Vagina (tissue), 2 donors: ENCODE results near the gene LKAAEAR1.

Source experiments
- CTCF ChIP-seq, 3 experiments: fragments of 450-650 bp in 2 of 3; fragments of 200-600 bp in 1 of 3; sonication (generic) in 1 of 3; IDR thresholded peaks; one replicate each; pipeline ENCODE4 v1.5.1; 2017 to 2019; ENCODE audit warnings: antibody characterized with exemption in 3 of 3, mild to moderate bottlenecking in 2 of 3, moderate library complexity in 2 of 3
- POLR2AphosphoS5 ChIP-seq, 2 donors: sonication (generic); formaldehyde crosslinking; IDR thresholded peaks; one replicate each; pipeline ENCODE4 v1.9.0; 2017; ENCODE audit warnings: antibody characterized with exemption in 2 of 2, mild to moderate bottlenecking in 2 of 2, low read depth in 1 of 2; ENCODE audit not compliant: insufficient read depth in 1 of 2

- TF ChIP-seq CTCF (IDR thresholded peaks at IDR 0.05) = no peak
- no peak for TF ChIP-seq POLR2AphosphoS5 (IDR thresholded peaks at IDR 0.05; ENCODE audit: insufficient read depth in 1 of 2, low read depth in 1 of 2)
Measured at GRCh38 chr20:64082820-64083377, 1.3 kb downstream of the LKAAEAR1 start.
